Measurements from ENCODE around the gene LRRC18. TPM values are rescaled to one million over a fixed set of nuclear protein-coding genes. Genes with fewer than 3 reads are reported as not detected.

LRRC18 gene
- total RNA-seq, 4 donors from 2014 or later = 0.21 TPM; not detected in 3

DNA sequence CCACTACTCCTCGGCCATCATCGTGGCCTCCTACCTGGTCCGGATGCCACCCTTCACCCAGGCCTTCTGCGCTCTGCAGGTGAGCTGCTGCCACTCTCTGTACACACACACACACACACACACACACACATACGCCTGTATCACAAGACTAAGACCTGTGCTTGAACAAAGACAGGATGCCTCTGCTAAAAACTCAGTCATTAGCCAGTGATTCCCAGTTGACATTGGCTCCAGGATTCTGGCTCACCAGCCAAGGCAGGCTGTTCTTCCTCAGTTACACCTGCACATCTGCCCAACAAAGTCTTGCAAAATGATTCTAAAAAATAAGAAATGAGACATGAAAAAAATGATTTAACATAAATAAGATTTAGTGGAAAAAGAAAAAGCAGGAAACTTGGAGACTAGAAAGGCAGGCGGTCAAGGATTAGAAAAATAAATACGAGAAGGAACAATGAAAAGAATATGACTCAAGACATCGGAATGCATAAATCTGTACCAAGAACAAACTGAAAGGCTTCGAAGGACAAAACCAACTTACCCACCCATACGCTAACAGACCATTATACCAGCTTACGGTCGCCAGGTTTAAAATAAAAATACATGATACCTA is 7.4 kb upstream of the LRRC18 start:
- Histone ChIP-seq H3K4me3 (no peak overlapping the region), H3K27me3 (no peaks in the 10 kb centered on the region), H3K27ac (no peak overlapping the region), H3K4me1 (no peaks in the 10 kb centered on the region), H3K36me3 (no peaks in the 10 kb centered on the region), H3K9me3 (no peaks in the 10 kb centered on the region)
- TF ChIP-seq POLR2A (IDR thresholded peaks at IDR 0.05) = no peak
- TF ChIP-seq, protein P1, sequence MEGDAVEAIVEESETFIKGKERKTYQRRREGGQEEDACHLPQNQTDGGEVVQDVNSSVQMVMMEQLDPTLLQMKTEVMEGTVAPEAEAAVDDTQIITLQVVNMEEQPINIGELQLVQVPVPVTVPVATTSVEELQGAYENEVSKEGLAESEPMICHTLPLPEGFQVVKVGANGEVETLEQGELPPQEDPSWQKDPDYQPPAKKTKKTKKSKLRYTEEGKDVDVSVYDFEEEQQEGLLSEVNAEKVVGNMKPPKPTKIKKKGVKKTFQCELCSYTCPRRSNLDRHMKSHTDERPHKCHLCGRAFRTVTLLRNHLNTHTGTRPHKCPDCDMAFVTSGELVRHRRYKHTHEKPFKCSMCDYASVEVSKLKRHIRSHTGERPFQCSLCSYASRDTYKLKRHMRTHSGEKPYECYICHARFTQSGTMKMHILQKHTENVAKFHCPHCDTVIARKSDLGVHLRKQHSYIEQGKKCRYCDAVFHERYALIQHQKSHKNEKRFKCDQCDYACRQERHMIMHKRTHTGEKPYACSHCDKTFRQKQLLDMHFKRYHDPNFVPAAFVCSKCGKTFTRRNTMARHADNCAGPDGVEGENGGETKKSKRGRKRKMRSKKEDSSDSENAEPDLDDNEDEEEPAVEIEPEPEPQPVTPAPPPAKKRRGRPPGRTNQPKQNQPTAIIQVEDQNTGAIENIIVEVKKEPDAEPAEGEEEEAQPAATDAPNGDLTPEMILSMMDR (IDR thresholded peaks at IDR 0.05) = no peak
- intact Hi-C loops (cut with DNase I; ENCODE audit: low total_unique reads) = no loop called here
- DNase-seq = no peak

DNA sequence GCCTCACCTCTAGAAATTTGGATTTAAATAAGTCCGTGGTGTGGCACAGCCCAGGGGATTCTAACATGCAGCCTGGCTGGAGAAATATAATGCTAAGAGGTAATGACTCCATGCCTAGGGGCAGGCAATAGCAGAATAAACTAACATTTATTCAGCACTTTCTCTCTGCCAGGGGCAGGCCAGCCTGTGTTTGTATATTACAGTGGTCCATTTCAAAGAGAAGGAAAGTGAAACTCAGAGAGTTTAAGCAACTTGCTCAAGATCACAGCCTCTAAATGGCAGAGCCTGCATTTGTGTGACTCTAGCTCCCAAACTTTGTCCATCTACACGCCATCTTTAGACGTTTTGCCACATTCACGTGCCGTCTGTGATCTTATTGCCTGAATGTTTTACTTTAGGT is 6.7 kb upstream of the LRRC18 start:
- H3K9me3 ChIP-seq = no peaks in the 10 kb centered on the region

GRCh38 chr10:48945441-48946130 is 5.9 kb upstream of the LRRC18 start:
- TF ChIP-seq, protein P1 (IDR thresholded peaks at IDR 0.05) = no peak
- TF ChIP-seq POLR2A (IDR thresholded peaks at IDR 0.05) = no peak
- Histone ChIP-seq H3K4me1 (no peaks in the 10 kb centered on the region), H3K27ac (no peak overlapping the region), H3K27me3 (no peaks in the 10 kb centered on the region), H3K9me3 (no peaks in the 10 kb centered on the region), H3K36me3 (no peaks in the 10 kb centered on the region), H3K4me3 (no peak overlapping the region)
- no peak for DNase-seq
- intact Hi-C loops (cut with DNase I; ENCODE audit: low total_unique reads) = no loop called here

More for the DNA sequence above, 6.7 kb upstream of the LRRC18 start:
- TF ChIP-seq, protein P1 (IDR thresholded peaks at IDR 0.05) = no peak
- TF ChIP-seq POLR2A (IDR thresholded peaks at IDR 0.05) = no peak
- H3K4me3 ChIP-seq = no peak overlapping the region
- intact Hi-C loops (cut with DNase I; ENCODE audit: low total_unique reads) = no loop called here
- no peak overlapping the region for H3K27ac ChIP-seq
- no peaks in the 10 kb centered on the region for H3K4me1 ChIP-seq
- no peaks in the 10 kb centered on the region for H3K36me3 ChIP-seq
- DNase-seq = no peak
- no peaks in the 10 kb centered on the region for H3K27me3 ChIP-seq

- DNase-seq = no peak
- Histone ChIP-seq H3K27me3 (no peaks in the 10 kb centered on the region), H3K4me1 (no peaks in the 10 kb centered on the region), H3K36me3 (no peaks in the 10 kb centered on the region), H3K27ac (no peak overlapping the region), H3K4me3 (no peak overlapping the region), H3K9me3 (no peaks in the 10 kb centered on the region)
- intact Hi-C loops (cut with DNase I; ENCODE audit: low total_unique reads) = no loop called here
- TF ChIP-seq POLR2A (IDR thresholded peaks at IDR 0.05) = no peak
- TF ChIP-seq, protein P1 (IDR thresholded peaks at IDR 0.05) = no peak
Measured at GRCh38 chr10:48944171-48944570, 4.5 kb upstream of the LRRC18 start.

DNA sequence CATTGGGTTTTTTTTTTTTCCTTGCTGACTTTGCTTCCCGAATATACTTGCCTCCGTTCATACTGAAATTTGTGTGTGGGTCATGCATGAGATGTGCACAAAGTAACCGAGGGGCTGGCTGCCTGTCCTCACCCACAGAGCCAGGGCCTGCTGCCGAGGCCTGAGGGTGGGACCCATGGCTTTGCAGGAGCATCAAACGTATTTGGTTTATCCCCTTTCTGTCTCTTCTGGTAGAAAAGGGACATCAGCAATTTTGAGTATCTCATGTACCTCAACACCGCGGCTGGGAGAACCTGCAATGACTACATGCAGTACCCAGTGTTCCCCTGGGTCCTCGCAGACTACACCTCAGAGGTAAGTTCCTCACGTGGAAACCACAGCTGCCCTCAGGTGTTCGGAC is 3.5 kb upstream of the LRRC18 start:
- intact Hi-C loops (cut with DNase I; ENCODE audit: low total_unique reads) = no loop called here
- H3K9me3 ChIP-seq = no peaks in the 10 kb centered on the region
- TF ChIP-seq, protein P1 (IDR thresholded peaks at IDR 0.05) = no peak
- TF ChIP-seq POLR2A (IDR thresholded peaks at IDR 0.05) = no peak

More for the DNA sequence above, 3.5 kb upstream of the LRRC18 start:
- no peak overlapping the region for H3K27ac ChIP-seq
- DNase-seq = no peak
- no peaks in the 10 kb centered on the region for H3K36me3 ChIP-seq
- H3K4me3 ChIP-seq = no peak overlapping the region
- H3K4me1 ChIP-seq = no peaks in the 10 kb centered on the region
- no peaks in the 10 kb centered on the region for H3K27me3 ChIP-seq

Data from uterus (tissue), 4 donors.